ENCODE results near the gene KLHDC3. TPM values are rescaled to one million over a fixed set of nuclear protein-coding genes. Genes with fewer than 3 reads are reported as not detected.

Gene KLHDC3
- total RNA-seq, 1 experiment from 2014 or later = 122 TPM

GRCh38 chr6:43036712-43037111, 22.7 kb downstream of the KLHDC3 start:
- no peaks in the 10 kb centered on the region for H3K9me2 ChIP-seq (ENCODE audit: insufficient read depth)
- TF ChIP-seq EZH2 (IDR thresholded peaks at IDR 0.05; ENCODE audit: low read depth) = no peak
- no peaks in the 10 kb centered on the region for H4K20me1 ChIP-seq (ENCODE audit: insufficient read depth)
- DNase-seq = no peak
- H3K9me3 ChIP-seq (ENCODE audit: insufficient read depth, low read depth) = no peaks in the 10 kb centered on the region
- no peak overlapping the region for H2AFZ ChIP-seq
- BruUV-seq (replicated peaks) = no TSS peak
- H3K27ac ChIP-seq = no peak overlapping the region
- H3K79me2 ChIP-seq (ENCODE audit: low read depth) = no peaks in the 10 kb centered on the region
- no peak overlapping the region for H3K4me2 ChIP-seq
- H3K27me3 ChIP-seq (ENCODE audit: insufficient read depth, low read depth) = no peaks in the 10 kb centered on the region
- peaks cover 17% of the 10 kb centered on the region for H3F3A ChIP-seq (ENCODE audit: insufficient read depth, low read depth)
- CTCF ChIA-PET = no interaction called here
- intact Hi-C loops (cut with micrococcal nuclease; ENCODE audit: unreplicated experiment) = no loop called here
- POLR2A ChIA-PET (ENCODE audit: unreplicated experiment) = no interaction called here
- H3K4me3 ChIP-seq = no peak overlapping the region
- no peaks in the 10 kb centered on the region for H3K36me3 ChIP-seq (ENCODE audit: low read depth)
- no peaks in the 10 kb centered on the region for H3K4me1 ChIP-seq (replicated peaks; ENCODE audit: insufficient read depth)

GRCh38 chr6:43037197-43037596, 23.1 kb downstream of the KLHDC3 start:
- CTCF ChIA-PET = no interaction called here
- POLR2A ChIA-PET (ENCODE audit: unreplicated experiment) = no interaction called here
- no peak overlapping the region for H2AFZ ChIP-seq
- no peak for TF ChIP-seq EZH2 (IDR thresholded peaks at IDR 0.05; ENCODE audit: low read depth)
- TF ChIP-seq CTCF (conservative IDR thresholded peaks at IDR 0.05) = no peak
- H3K27me3 ChIP-seq (ENCODE audit: insufficient read depth, low read depth) = no peaks in the 10 kb centered on the region
- H3K4me2 ChIP-seq = no peak overlapping the region
- H4K20me1 ChIP-seq (ENCODE audit: insufficient read depth) = no peaks in the 10 kb centered on the region
- no peaks in the 10 kb centered on the region for H3K79me2 ChIP-seq (ENCODE audit: low read depth)
- no peaks in the 10 kb centered on the region for H3K9me2 ChIP-seq (ENCODE audit: insufficient read depth)
- no peaks in the 10 kb centered on the region for H3K36me3 ChIP-seq (ENCODE audit: low read depth)
- H3K9me3 ChIP-seq (ENCODE audit: insufficient read depth, low read depth) = no peaks in the 10 kb centered on the region
- DNase-seq = no peak
- no TSS peak for BruUV-seq (replicated peaks)
- intact Hi-C loops (cut with micrococcal nuclease; ENCODE audit: unreplicated experiment) = no loop called here
- no peak overlapping the region for H3K4me3 ChIP-seq
- no peak overlapping the region for H3K27ac ChIP-seq
- H3K4me1 ChIP-seq (replicated peaks; ENCODE audit: insufficient read depth) = no peaks in the 10 kb centered on the region
- H3F3A ChIP-seq (ENCODE audit: insufficient read depth, low read depth) = peaks cover 13% of the 10 kb centered on the region

- ChIA-PET CTCF (no interaction called here), POLR2A (ENCODE audit: unreplicated experiment) (no interaction called here)
- TF ChIP-seq CTCF (conservative IDR thresholded peaks at IDR 0.05) (no peak), EZH2 (IDR thresholded peaks at IDR 0.05; ENCODE audit: low read depth) (no peak)
- H3K27me3 ChIP-seq (ENCODE audit: insufficient read depth, low read depth) = no peaks in the 10 kb centered on the region
- H3K4me3 ChIP-seq = no peak overlapping the region
- H3K79me2 ChIP-seq (ENCODE audit: low read depth) = no peaks in the 10 kb centered on the region
- no peak overlapping the region for H2AFZ ChIP-seq
- no peaks in the 10 kb centered on the region for H3K4me1 ChIP-seq (replicated peaks; ENCODE audit: insufficient read depth)
- BruUV-seq (replicated peaks) = no TSS peak
- no peak overlapping the region for H3K27ac ChIP-seq
- intact Hi-C loops (cut with micrococcal nuclease; ENCODE audit: unreplicated experiment) = no loop called here
- no peak for DNase-seq
- H3K9me2 ChIP-seq (ENCODE audit: insufficient read depth) = no peaks in the 10 kb centered on the region
- H3K4me2 ChIP-seq = no peak overlapping the region
- H3K36me3 ChIP-seq (ENCODE audit: low read depth) = no peaks in the 10 kb centered on the region
- H3F3A ChIP-seq (ENCODE audit: insufficient read depth, low read depth) = peaks cover 10% of the 10 kb centered on the region
- H4K20me1 ChIP-seq (ENCODE audit: insufficient read depth) = no peaks in the 10 kb centered on the region
- H3K9me3 ChIP-seq (ENCODE audit: insufficient read depth, low read depth) = no peaks in the 10 kb centered on the region
Observed at GRCh38 chr6:43037706-43038105, 23.7 kb downstream of the KLHDC3 start.

- BruUV-seq (replicated peaks) = no TSS peak
- no peaks in the 10 kb centered on the region for H3K9me2 ChIP-seq (ENCODE audit: insufficient read depth)
- H3K4me1 ChIP-seq (replicated peaks; ENCODE audit: insufficient read depth) = no peaks in the 10 kb centered on the region
- no peak overlapping the region for H2AFZ ChIP-seq
- H3K79me2 ChIP-seq (ENCODE audit: low read depth) = no peaks in the 10 kb centered on the region
- peaks cover 5% of the 10 kb centered on the region for H3F3A ChIP-seq (ENCODE audit: insufficient read depth, low read depth)
- H3K27me3 ChIP-seq (ENCODE audit: insufficient read depth, low read depth) = no peaks in the 10 kb centered on the region
- ChIA-PET CTCF (interaction anchor here (0.6 kb wide), 1 partner anchor 362 kb away, joined by 4 read pairs; no protein-coding TSS in a partner anchor), POLR2A (ENCODE audit: unreplicated experiment) (no interaction called here)
- DNase-seq = no peak
- intact Hi-C loops (cut with micrococcal nuclease; ENCODE audit: unreplicated experiment) = no loop called here
- no peaks in the 10 kb centered on the region for H3K36me3 ChIP-seq (ENCODE audit: low read depth)
- H3K4me3 ChIP-seq = no peak overlapping the region
- H4K20me1 ChIP-seq (ENCODE audit: insufficient read depth) = no peaks in the 10 kb centered on the region
- no peak overlapping the region for H3K27ac ChIP-seq
- TF ChIP-seq EZH2 (IDR thresholded peaks at IDR 0.05; ENCODE audit: low read depth) = no peak
- TF ChIP-seq CTCF (conservative IDR thresholded peaks at IDR 0.05) = no peak
- H3K9me3 ChIP-seq (ENCODE audit: insufficient read depth, low read depth) = no peaks in the 10 kb centered on the region
- no peak overlapping the region for H3K4me2 ChIP-seq
Observed at GRCh38 chr6:43038727-43039126, 24.7 kb downstream of the KLHDC3 start.

Data from PC-9 (cell line).